Measurements from ENCODE around the gene CHRNA1. TPM values are rescaled to one million over a fixed set of nuclear protein-coding genes. Genes with fewer than 3 reads are reported as not detected.

The CHRNA1 gene
- total RNA-seq, 1 donor, result under 0.01 TPM

- TF ChIP-seq, protein P1, sequence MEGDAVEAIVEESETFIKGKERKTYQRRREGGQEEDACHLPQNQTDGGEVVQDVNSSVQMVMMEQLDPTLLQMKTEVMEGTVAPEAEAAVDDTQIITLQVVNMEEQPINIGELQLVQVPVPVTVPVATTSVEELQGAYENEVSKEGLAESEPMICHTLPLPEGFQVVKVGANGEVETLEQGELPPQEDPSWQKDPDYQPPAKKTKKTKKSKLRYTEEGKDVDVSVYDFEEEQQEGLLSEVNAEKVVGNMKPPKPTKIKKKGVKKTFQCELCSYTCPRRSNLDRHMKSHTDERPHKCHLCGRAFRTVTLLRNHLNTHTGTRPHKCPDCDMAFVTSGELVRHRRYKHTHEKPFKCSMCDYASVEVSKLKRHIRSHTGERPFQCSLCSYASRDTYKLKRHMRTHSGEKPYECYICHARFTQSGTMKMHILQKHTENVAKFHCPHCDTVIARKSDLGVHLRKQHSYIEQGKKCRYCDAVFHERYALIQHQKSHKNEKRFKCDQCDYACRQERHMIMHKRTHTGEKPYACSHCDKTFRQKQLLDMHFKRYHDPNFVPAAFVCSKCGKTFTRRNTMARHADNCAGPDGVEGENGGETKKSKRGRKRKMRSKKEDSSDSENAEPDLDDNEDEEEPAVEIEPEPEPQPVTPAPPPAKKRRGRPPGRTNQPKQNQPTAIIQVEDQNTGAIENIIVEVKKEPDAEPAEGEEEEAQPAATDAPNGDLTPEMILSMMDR (IDR thresholded peaks at IDR 0.05; ENCODE audit: insufficient read depth, low read depth, low read length), result no peak
- H3K4me3 ChIP-seq (ENCODE audit: low read depth, low read length), result no peak overlapping the region
- DNase-seq (ENCODE audit: low read depth), result no peak
Observed at GRCh38 chr2:174728096-174728495, 36.2 kb downstream of the CHRNA1 start.

DNA sequence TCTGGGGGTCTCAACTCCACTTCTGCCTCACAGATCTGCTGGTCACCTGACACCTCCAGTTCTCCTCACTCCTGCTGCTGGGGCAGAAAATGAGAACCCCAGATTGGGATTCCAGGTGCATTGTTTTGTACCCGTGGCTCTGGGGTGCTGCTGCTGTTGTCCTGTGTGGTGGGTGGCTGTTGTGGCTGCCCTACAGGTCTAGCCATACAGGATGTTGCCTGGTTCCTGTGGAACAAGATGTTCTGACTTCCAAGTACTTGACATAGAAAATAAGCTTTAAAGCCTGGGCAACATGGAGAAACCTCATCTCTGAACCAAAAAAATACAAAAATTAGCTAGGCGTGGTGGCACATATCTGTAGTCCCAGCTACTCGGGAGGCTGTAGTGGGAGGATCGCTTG is 38.1 kb downstream of the CHRNA1 start:
- no peak overlapping the region for H3K4me3 ChIP-seq (ENCODE audit: low read depth, low read length)
- TF ChIP-seq, protein P1 (IDR thresholded peaks at IDR 0.05; ENCODE audit: insufficient read depth, low read depth, low read length), result no peak
- DNase-seq (ENCODE audit: low read depth), result no peak

GRCh38 chr2:174722942-174723592 is 41.2 kb downstream of the CHRNA1 start:
- TF ChIP-seq, protein P1 (IDR thresholded peaks at IDR 0.05; ENCODE audit: insufficient read depth, low read depth, low read length), result no peak
- H3K4me3 ChIP-seq (ENCODE audit: low read depth, low read length), result no peak overlapping the region
- DNase-seq (ENCODE audit: low read depth), result no peak

GRCh38 chr2:174719016-174719415 is 45.3 kb downstream of the CHRNA1 start:
- TF ChIP-seq, protein P1 (IDR thresholded peaks at IDR 0.05; ENCODE audit: insufficient read depth, low read depth, low read length), result no peak
- no peak overlapping the region for H3K4me3 ChIP-seq (ENCODE audit: low read depth, low read length)
- no peak for DNase-seq (ENCODE audit: low read depth)

GRCh38 chr2:174718591-174718990 is 45.7 kb downstream of the CHRNA1 start:
- TF ChIP-seq, protein P1 (IDR thresholded peaks at IDR 0.05; ENCODE audit: insufficient read depth, low read depth, low read length), result no peak
- no peak overlapping the region for H3K4me3 ChIP-seq (ENCODE audit: low read depth, low read length)
- DNase-seq (ENCODE audit: low read depth), result no peak

GRCh38 chr2:174717916-174718315 is 46.4 kb downstream of the CHRNA1 start:
- H3K4me3 ChIP-seq (ENCODE audit: low read depth, low read length), result no peak overlapping the region
- DNase-seq (ENCODE audit: low read depth), result no peak
- TF ChIP-seq, protein P1 (IDR thresholded peaks at IDR 0.05; ENCODE audit: insufficient read depth, low read depth, low read length), result no peak

- no peak for DNase-seq (ENCODE audit: low read depth)
- no peak overlapping the region for H3K4me3 ChIP-seq (ENCODE audit: low read depth, low read length)
- TF ChIP-seq, protein P1 (IDR thresholded peaks at IDR 0.05; ENCODE audit: insufficient read depth, low read depth, low read length), result no peak
Observed at GRCh38 chr2:174717273-174717672, 47.0 kb downstream of the CHRNA1 start.

Data from fibroblast of villous mesenchyme (primary cell).